ENCODE measurements around the gene GSX2. TPM values are rescaled to one million over a fixed set of nuclear protein-coding genes. Genes with fewer than 3 reads are reported as not detected.

Gene GSX2
- total RNA-seq, 6 experiments from 2014 or later = not detected

DNA sequence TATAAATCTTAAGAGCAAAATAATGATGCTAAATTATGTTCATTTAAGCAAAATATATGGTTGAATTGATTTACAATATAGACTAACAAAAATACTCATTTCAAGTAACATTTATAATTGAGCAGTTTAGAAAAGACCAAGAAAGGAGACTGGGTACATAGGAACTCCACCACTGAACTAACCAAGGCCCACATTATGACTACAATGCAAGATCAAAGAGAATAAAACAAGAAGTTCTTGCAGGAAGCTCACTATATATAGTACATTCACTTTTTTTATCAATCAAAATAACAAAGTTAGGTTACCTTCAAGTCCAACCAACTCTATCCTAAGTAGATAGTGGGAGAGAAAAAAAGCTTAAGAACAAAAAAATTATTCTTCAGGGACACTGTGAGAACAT lies 43.6 kb upstream of the GSX2 start:
- peaks cover 0 to 63% (median 20%) of the 10 kb centered on the region in 4 donors for H3K4me1 ChIP-seq
- no peak overlapping the region for H3K4me3 ChIP-seq
- intact Hi-C loops (cut with DNase I) = no loop called here
- H3K9me3 ChIP-seq = no peaks in the 10 kb centered on the region
- H3K27ac ChIP-seq = no peak overlapping the region
- no peaks in the 10 kb centered on the region for H3K36me3 ChIP-seq
- DNase-seq = no peak
- H3K27me3 ChIP-seq = no peaks in the 10 kb centered on the region
- no peak for ATAC-seq
- TF ChIP-seq POLR2A (IDR thresholded peaks at IDR 0.05) = no peak

DNA sequence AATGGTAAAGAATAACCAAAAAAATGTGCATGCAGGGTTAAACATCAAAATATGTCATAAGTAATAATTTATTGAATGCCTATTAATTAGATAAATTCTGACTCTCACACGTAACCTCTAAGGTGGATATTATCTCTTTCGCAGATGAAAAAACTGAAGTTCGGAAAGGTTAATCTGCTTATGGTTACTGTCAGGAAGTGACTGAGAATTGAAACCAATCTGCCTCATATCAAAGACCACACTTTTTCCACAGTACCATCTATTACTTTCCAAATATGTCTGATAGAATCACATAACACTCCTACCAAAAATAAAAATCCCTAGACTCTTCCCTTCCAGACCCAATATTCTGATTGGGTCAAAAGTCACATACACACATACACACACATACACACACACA lies 41.8 kb upstream of the GSX2 start:
- H3K36me3 ChIP-seq = no peaks in the 10 kb centered on the region
- H3K9me3 ChIP-seq = no peaks in the 10 kb centered on the region
- intact Hi-C loops (cut with DNase I) = no loop called here
- H3K4me3 ChIP-seq = no peak overlapping the region
- DNase-seq (no peak), ATAC-seq (no peak)
- 57% methylated on average over 3 of the region's 3 CpGs for WGBS (ENCODE audit: insufficient coverage, low coverage, low lambda C conversion rate, missing lambda C conversion rate)
- no peaks in the 10 kb centered on the region for H3K27me3 ChIP-seq
- H3K27ac ChIP-seq = no peak overlapping the region
- TF ChIP-seq POLR2A (IDR thresholded peaks at IDR 0.05) = no peak
- TF ChIP-seq, protein P1, sequence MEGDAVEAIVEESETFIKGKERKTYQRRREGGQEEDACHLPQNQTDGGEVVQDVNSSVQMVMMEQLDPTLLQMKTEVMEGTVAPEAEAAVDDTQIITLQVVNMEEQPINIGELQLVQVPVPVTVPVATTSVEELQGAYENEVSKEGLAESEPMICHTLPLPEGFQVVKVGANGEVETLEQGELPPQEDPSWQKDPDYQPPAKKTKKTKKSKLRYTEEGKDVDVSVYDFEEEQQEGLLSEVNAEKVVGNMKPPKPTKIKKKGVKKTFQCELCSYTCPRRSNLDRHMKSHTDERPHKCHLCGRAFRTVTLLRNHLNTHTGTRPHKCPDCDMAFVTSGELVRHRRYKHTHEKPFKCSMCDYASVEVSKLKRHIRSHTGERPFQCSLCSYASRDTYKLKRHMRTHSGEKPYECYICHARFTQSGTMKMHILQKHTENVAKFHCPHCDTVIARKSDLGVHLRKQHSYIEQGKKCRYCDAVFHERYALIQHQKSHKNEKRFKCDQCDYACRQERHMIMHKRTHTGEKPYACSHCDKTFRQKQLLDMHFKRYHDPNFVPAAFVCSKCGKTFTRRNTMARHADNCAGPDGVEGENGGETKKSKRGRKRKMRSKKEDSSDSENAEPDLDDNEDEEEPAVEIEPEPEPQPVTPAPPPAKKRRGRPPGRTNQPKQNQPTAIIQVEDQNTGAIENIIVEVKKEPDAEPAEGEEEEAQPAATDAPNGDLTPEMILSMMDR (IDR thresholded peaks at IDR 0.05) = no peak
- peaks cover 6 to 79% (median 22%) of the 10 kb centered on the region in 4 donors for H3K4me1 ChIP-seq

DNA sequence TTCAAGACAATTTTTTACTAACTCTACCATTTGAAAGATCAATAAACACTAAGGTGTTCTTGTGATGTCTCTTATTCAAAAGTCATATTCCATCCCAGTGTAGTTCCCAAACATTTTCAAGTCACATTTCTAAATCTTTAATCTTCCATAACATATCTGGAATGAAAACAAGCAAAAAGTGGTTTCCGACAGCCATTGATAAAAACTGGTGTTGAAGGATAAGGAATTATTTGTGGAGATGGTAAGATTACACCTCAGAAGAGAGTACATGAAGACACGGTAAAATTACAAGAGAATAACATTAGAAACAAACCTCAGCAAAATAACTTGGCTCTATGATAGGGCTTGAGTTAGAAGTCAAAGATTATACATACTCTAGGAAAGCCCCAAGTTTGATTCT lies 39.8 kb upstream of the GSX2 start:
- H3K36me3 ChIP-seq = no peaks in the 10 kb centered on the region
- H3K4me1 ChIP-seq = peaks cover 6 to 67% (median 18%) of the 10 kb centered on the region in 4 donors
- no peak overlapping the region for H3K27ac ChIP-seq
- H3K4me3 ChIP-seq = no peak overlapping the region
- no peaks in the 10 kb centered on the region for H3K9me3 ChIP-seq
- intact Hi-C loops (cut with DNase I) = no loop called here
- H3K27me3 ChIP-seq = no peaks in the 10 kb centered on the region
- 40% methylated on average over 2 of the region's 2 CpGs for WGBS (ENCODE audit: insufficient coverage, low coverage, low lambda C conversion rate, missing lambda C conversion rate)
- no peak for ATAC-seq
- TF ChIP-seq, protein P1 (IDR thresholded peaks at IDR 0.05) = no peak
- TF ChIP-seq POLR2A (IDR thresholded peaks at IDR 0.05) = no peak
- no peak for DNase-seq

DNA sequence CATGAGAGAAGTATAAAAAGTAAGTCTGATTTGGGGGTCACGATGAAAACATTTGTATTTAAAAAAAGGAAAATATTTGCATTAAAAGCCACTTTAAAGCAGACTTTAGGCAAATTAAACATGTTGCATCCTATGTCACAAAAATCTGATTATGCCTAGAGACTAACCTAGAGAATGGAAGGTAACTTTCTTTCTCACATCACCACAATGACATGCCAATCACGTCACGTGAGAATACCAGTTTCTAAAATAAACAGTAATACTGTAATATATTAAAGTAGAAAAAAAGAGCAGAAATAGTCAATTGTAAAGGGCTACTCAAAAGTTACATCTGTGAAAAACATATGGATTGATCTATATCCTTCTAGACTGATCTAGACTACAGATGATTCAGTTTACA lies 38.9 kb upstream of the GSX2 start:
- H3K9me3 ChIP-seq = no peaks in the 10 kb centered on the region
- intact Hi-C loops (cut with DNase I) = no loop called here
- H3K4me3 ChIP-seq = no peak overlapping the region
- ATAC-seq = no peak
- no peaks in the 10 kb centered on the region for H3K27me3 ChIP-seq
- H3K4me1 ChIP-seq = peaks cover 4 to 57% (median 13%) of the 10 kb centered on the region in 4 donors
- TF ChIP-seq, protein P1 (IDR thresholded peaks at IDR 0.05) = no peak
- TF ChIP-seq POLR2A (IDR thresholded peaks at IDR 0.05) = no peak
- H3K36me3 ChIP-seq = no peaks in the 10 kb centered on the region
- H3K27ac ChIP-seq = no peak overlapping the region
- DNase-seq = no peak
- 42% methylated on average over 3 of the region's 3 CpGs for WGBS (ENCODE audit: insufficient coverage, low coverage, low lambda C conversion rate, missing lambda C conversion rate)

DNA sequence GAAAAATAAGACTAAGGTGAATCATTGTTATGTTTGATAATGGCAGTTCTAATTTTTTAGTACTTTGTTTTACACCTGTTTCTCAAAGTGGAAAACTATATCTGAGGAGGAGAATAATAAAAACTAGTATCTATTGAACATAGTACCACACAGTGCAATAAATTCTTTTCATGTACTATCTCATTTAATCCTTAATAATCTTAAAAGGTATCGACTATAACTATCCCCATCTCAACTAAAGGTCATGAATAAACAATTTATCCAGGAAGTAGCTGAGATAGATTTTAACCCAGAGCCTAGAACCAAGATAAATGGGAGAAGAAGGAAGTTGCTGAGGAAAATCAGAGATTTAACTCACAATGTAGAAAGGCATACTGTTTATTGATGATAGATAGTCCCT lies 38.1 kb upstream of the GSX2 start:
- ATAC-seq = no peak
- TF ChIP-seq, protein P1 (IDR thresholded peaks at IDR 0.05) = no peak
- no peak for TF ChIP-seq POLR2A (IDR thresholded peaks at IDR 0.05)
- no peaks in the 10 kb centered on the region for H3K36me3 ChIP-seq
- H3K27ac ChIP-seq = peak overlapping the region in 2 of 3 donors; percentile 96 to 98
- no peak for DNase-seq
- 20% methylated on average over 1 of the region's 1 CpG for WGBS (ENCODE audit: insufficient coverage, low coverage, low lambda C conversion rate, missing lambda C conversion rate)
- H3K27me3 ChIP-seq = no peaks in the 10 kb centered on the region
- H3K9me3 ChIP-seq = no peaks in the 10 kb centered on the region
- H3K4me3 ChIP-seq = peak overlapping the region in 2 of 3 donors; percentile 83 to 92
- intact Hi-C loops (cut with DNase I) = no loop called here
- H3K4me1 ChIP-seq = peaks cover 3 to 49% (median 9%) of the 10 kb centered on the region in 4 donors
